Left lung (tissue), 10 donors: ENCODE measurements around the gene RNF43. TPM values are rescaled to one million over a fixed set of nuclear protein-coding genes. Genes with fewer than 3 reads are reported as not detected.

Source experiments
- ATAC-seq: fragments of 200-7000 bp; cut with Tn5 transposase; one replicate; pipeline ENCODE4 v1.9.1; 2020; ENCODE audit warnings: moderate library complexity
- DNase-seq, 4 donors: peaks; one replicate each; pipeline ENCODE4 v3.0.0-alpha.2; 2013 to 2020
- H3K27ac ChIP-seq, 2 donors: fragments of 200-600 bp; sonication (generic) in 1 of 2; one replicate each; pipeline versions ENCODE4 v1.5.0 to v1.8.0; 2020 to 2021
- H3K27me3 ChIP-seq, 2 donors: fragments of 200-600 bp; sonication (generic) in 1 of 2; one replicate each; pipeline versions ENCODE4 v1.5.0 to v1.8.0; 2020 to 2021
- H3K36me3 ChIP-seq, 2 donors: fragments of 200-600 bp; sonication (generic) in 1 of 2; one replicate each; pipeline versions ENCODE4 v1.5.0 to v1.8.0; 2020 to 2021
- H3K4me1 ChIP-seq, 2 donors: fragments of 200-600 bp; one replicate each; pipeline ENCODE4 v1.8.0; 2021
- H3K4me3 ChIP-seq, 2 donors: fragments of 200-600 bp; sonication (generic) in 1 of 2; one replicate each; pipeline versions ENCODE4 v1.5.0 to v1.8.0; 2020 to 2021; ENCODE audit warnings: mild to moderate bottlenecking in 1 of 2
- H3K9me3 ChIP-seq, 2 donors: fragments of 200-600 bp; sonication (generic) in 1 of 2; one replicate each; pipeline versions ENCODE4 v1.5.0 to v1.8.0; 2020 to 2021
- intact Hi-C, 2 donors: fragments of 100-400 bp; cut with DNase I; formaldehyde crosslinking; loops; one replicate each; pipeline versions ENCODE4 v1.11.2 to v1.14.2; 2022
- polyA plus RNA-seq, 6 donors: library from polyadenylated mRNA; unstranded; fragments of 120-200 nt; gene quantifications; one replicate each; pipeline ENCODE4 v1.2.1, GENCODE V29; 2013; ENCODE audit not compliant: insufficient read length in 6 of 6
- total RNA-seq, 2 donors: library from RNA; stranded (reverse); fragmentation: NEBNext Ultra II Directional; extraction: Animal tissue kit (Norgen Biotek cat#: 25700); gene quantifications; one replicate each; pipeline ENCODE4 v1.2.1, GENCODE V29; 2021
- TF ChIP-seq, protein P1 (sequence below), 2 donors: fragments of 200-600 bp; sonication (generic) in 1 of 2; IDR thresholded peaks; one replicate each; pipeline versions ENCODE4 v1.5.0 to v1.8.0; 2021; ENCODE audit warnings: antibody characterized with exemption in 2 of 2
- donor health status: DM: no; HTN: yes; CAD: no.
- donor health status: DM: no; HTN: no; CAD: no.

Gene RNF43
- total and polyA plus RNA-seq, 8 donors, result 6.8 to 55.8 (median 36.0) TPM

DNA sequence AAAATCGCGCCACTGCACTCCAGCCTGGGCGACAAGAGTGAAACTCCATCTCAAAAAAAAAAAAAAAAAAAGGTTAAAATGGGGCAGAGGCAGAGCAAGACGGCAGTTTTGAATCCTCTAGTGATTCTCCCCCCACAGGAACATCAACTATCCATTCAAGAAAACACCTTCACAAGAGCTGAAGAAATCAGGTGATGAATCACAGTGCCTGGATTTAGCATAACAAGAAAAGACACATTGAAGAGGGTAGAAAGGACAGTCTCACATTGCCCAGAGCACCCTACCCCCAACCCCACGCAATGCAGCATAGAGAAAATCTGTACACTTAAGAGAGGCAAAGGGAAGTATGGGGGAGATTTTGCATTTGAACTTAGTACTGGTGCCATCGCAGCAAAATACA is 28.8 kb upstream of the RNF43 start:
- H3K27ac ChIP-seq, result no peak overlapping the region
- H3K27me3 ChIP-seq, result peaks cover 0 to 3% of the 10 kb centered on the region in 2 donors
- no peaks in the 10 kb centered on the region for H3K4me1 ChIP-seq
- H3K9me3 ChIP-seq, result no peaks in the 10 kb centered on the region
- ATAC-seq (no peak), DNase-seq (no peak)
- intact Hi-C loops, result loop anchor here in 1 of 2 donors (10.0 kb wide), 1 partner anchor 131 kb away; no protein-coding TSS in a partner anchor
- TF ChIP-seq, protein P1, sequence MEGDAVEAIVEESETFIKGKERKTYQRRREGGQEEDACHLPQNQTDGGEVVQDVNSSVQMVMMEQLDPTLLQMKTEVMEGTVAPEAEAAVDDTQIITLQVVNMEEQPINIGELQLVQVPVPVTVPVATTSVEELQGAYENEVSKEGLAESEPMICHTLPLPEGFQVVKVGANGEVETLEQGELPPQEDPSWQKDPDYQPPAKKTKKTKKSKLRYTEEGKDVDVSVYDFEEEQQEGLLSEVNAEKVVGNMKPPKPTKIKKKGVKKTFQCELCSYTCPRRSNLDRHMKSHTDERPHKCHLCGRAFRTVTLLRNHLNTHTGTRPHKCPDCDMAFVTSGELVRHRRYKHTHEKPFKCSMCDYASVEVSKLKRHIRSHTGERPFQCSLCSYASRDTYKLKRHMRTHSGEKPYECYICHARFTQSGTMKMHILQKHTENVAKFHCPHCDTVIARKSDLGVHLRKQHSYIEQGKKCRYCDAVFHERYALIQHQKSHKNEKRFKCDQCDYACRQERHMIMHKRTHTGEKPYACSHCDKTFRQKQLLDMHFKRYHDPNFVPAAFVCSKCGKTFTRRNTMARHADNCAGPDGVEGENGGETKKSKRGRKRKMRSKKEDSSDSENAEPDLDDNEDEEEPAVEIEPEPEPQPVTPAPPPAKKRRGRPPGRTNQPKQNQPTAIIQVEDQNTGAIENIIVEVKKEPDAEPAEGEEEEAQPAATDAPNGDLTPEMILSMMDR (IDR thresholded peaks at IDR 0.05), result no peak
- H3K4me3 ChIP-seq, result no peak overlapping the region
- no peaks in the 10 kb centered on the region for H3K36me3 ChIP-seq

DNA sequence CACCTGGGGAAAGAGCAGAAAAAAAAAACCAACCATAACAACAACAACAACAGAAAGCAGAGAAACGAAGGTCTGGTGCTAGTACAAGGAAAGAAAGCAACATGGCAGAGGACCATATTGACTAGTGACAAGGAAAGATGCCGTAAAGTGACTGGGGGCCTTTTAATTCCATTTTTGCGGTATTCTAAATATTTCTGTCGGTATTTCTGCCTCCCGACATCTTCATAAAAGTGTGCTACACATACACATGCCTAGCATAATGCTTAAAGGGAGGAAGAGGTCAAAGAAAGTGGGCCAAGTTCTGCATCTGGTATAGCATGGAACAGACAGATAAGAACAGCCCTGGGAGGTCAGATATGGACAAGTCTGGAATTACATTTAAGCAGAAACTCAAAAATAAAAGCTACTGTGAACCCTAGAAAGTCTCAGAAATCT is 19.5 kb upstream of the RNF43 start:
- no peak overlapping the region for H3K4me3 ChIP-seq
- DNase-seq, result no peak
- H3K36me3 ChIP-seq, result no peaks in the 10 kb centered on the region
- TF ChIP-seq, protein P1 (IDR thresholded peaks at IDR 0.05), result no peak
- intact Hi-C loops, result no loop called here
- H3K4me1 ChIP-seq, result no peaks in the 10 kb centered on the region
- H3K27me3 ChIP-seq, result no peaks in the 10 kb centered on the region
- ATAC-seq, result no peak
- H3K27ac ChIP-seq, result no peak overlapping the region
- no peaks in the 10 kb centered on the region for H3K9me3 ChIP-seq

DNA sequence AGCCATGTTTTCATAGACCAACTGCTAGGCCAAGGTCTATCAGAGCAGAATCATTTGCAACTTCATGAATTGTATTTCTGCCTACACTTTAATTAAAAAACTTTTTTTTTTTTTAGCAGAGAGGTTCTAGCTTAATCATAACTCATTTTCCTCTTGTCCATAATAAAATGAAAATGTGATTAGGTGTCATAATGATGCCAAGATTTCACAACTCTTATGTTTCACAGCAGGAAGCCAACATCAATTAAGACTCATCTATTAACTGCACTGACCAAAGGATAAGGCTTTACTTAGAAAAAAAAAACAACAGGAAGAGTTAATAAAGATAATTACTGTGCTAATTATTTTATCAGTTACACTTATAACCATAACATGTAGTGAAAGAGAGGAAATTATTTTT is 18.9 kb upstream of the RNF43 start:
- TF ChIP-seq, protein P1 (IDR thresholded peaks at IDR 0.05), result no peak
- Histone ChIP-seq H3K27me3 (no peaks in the 10 kb centered on the region), H3K36me3 (no peaks in the 10 kb centered on the region), H3K4me3 (no peak overlapping the region), H3K9me3 (no peaks in the 10 kb centered on the region), H3K27ac (no peak overlapping the region), H3K4me1 (no peaks in the 10 kb centered on the region)
- no peak for DNase-seq
- no peak for ATAC-seq
- intact Hi-C loops, result no loop called here

DNA sequence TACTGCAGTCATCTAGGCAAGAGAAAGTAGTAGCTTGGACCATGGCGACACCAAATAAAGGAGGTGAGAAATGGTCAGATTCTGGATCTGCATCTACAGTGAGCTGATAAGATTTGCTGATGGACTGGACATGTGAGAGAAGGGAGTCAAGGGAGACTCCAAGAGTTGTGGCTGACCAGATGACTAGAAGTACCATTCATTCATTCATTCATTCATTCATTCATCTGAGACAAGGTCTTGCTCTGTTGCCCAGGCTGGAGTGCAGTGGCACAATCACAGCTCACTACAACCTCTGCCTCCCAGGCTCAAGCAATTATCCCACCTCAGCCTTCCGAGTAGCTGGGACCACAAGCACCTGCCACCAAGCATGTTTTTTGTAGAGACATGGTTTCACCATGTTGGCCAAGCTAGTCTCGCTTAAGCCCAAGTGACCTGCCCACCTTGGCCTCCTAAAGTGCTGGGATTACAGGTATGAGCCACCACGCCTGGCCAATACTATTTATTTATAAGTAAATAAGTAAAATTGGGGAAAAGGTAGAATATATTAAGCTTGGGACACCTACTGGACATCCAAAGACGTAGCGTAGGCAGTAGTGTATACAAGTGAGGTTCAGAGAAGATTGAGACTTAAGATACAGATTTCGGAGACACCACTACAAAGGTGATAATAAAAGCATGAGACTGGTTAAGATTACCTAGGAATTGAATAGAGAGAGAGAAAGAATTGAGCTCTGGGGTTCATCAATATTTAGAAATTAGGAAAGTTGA is 15.7 kb upstream of the RNF43 start:
- Histone ChIP-seq H3K4me3 (no peak overlapping the region), H3K9me3 (no peaks in the 10 kb centered on the region), H3K4me1 (no peaks in the 10 kb centered on the region), H3K27ac (no peak overlapping the region), H3K27me3 (no peaks in the 10 kb centered on the region), H3K36me3 (no peaks in the 10 kb centered on the region)
- intact Hi-C loops, result no loop called here
- no peak for DNase-seq
- no peak for ATAC-seq
- TF ChIP-seq, protein P1 (IDR thresholded peaks at IDR 0.05), result no peak

DNA sequence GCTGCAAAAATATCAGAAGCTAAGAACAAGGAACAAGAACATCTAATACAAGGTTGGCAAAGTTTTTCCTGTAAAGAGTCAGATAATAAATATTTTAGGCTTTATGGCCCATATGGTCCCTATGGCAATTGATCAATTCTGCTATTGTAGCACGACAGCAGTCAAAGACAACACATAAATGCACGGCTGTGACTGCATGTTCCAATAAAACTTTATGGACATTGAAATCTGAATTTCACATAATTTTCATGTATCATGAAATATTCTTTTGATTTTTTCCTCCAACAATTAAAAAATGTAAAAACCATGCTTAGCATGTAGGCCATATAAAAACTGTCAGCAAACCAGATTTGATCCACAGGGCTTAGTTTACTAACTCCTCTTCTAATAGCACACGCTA is 10.5 kb upstream of the RNF43 start:
- H3K27ac ChIP-seq, result no peak overlapping the region
- H3K4me3 ChIP-seq, result no peak overlapping the region
- H3K27me3 ChIP-seq, result peaks cover 0 to 5% of the 10 kb centered on the region in 2 donors
- intact Hi-C loops, result no loop called here
- H3K4me1 ChIP-seq, result no peaks in the 10 kb centered on the region
- no peak for DNase-seq
- H3K36me3 ChIP-seq, result no peaks in the 10 kb centered on the region
- no peaks in the 10 kb centered on the region for H3K9me3 ChIP-seq
- ATAC-seq, result no peak
- TF ChIP-seq, protein P1 (IDR thresholded peaks at IDR 0.05), result no peak
